GM19351 (cell line): ENCODE results near the gene ZNF616.

Experiments used
- ATAC-seq: cut with Tn5 transposase; IDR thresholded peaks from one replicate; pipeline ENCODE4 v1.9.1; 2021; ENCODE audit warnings: mild to moderate bottlenecking, moderate library complexity; ENCODE audit not compliant: unreplicated experiment

ZNF616 gene

DNA sequence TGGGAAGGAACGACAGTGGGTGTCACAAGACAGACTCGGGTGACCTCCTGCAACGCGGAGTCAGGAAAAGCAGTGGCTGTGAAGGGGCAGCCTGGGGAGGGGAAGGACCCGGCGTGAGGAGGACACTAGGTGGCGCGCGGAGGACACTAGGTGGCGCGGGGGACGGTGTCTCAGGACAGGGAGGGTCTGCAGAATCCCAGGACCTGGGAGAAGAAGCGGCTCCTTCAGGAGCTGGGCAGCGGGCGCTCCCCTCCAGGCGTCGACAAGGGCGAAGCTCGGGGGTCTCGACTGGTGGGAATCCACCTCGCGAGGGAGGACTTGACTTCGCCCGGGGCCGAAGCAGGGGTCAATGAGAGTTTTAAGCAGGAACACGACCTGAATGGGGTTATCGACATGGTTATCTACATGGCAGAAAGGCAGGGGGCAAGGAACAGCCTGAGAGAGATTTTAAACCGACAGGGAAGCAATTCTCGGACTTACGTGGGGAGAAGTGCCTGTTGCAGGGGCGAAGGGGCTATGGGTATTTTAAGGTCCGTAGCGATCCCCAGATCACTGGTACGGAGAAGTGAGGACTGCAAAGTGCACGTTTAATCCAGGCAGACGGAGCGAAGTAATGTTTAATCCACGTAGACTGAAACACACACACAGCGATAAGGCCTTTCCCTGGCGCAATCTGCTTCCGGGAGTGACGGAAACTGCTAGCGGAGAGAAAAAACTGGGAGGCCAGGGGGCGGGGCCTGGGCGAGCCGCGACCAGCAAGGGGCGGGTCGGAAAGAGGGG lies at the start of gene ZNF616:
Gene ZNF616 (minus strand): TSS at position 687 of the 780 bp plus-strand sequence. CDS start 9,426 bp downstream, outside the sequence.
- peak; percentile 2 for ATAC-seq

DNA sequence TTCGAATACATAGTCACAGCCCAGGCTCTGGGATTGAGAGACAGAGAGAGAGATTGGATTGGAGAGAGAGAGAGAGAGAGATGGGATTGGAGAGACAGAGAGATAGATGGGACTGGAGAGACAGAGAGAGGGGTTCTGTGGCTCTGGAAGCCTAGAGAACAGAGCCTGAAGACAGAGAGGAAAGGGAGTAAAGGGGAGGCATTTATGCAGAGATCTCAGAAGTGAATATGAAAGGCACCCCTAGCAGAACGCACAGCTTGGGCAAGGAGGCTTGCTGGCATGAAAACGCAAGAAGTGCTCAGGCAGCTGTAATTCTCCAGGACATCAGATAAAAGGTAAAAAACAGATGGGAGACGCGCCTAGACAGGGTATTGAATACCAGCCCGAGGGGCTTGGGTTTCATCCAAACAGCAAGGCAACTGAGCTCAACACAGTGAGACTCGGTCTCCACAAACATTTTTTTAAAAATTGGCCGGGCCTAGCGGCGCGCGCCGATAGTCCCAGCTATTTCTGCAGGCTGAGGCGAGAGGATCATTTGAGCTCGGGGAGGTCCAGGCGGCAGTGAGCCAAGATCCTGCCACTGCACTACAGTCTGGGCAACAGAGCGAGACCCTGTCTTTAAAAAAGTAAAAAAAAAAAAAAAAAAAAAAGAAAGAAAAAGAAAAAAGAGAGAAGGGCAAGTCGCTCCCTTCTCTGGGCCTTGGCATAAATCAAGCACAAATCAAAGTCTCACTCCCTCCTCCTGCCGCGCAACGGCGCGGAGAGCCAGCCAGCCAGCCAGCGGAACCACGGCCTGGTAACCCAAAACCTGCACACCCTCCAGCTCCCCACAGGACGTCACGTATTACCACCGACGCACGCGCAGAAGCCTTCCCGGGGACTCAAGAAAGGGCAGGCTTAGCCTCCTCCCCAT lies 49.3 kb upstream of the ZNF616 start:
- ATAC-seq = peak; percentile 14

DNA sequence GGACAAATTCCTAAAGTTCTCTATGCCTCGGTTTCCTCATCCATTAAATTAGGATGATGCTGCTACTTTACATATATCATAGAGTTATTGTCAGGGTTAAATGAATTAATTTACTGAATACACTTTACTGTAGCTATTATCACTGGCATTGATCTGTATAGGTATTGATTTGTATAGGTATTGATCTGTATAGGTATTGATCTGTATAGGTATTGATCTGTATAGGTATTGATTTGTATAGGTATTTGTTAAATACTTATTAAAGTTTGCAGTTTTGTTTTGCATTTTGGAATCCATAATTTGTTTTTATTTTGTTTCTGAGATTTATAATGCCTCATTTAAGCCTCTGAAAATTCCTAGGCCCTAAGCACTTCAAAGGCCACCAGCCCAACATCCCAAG lies 47.7 kb upstream of the ZNF616 start:
- no peak for ATAC-seq

DNA sequence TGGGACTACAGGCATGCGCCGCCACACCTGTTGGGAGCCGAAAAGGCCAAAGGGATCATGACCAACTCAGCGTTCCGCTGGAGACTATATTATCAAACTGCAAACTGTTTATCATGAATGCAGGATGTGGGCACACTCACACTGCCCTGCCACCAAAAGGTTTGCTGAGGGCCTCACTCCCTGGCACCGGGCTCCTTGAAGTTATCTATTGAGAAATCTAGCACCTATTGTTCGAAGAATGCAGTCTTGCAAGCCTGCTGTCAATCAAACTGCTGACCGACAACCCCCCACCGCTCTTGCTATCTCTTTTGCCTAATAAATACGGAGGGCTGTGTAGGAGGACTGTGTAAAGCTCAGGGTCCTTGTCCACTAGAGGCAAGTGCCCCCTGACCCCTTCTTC lies 36.8 kb upstream of the ZNF616 start:
- no peak for ATAC-seq

DNA sequence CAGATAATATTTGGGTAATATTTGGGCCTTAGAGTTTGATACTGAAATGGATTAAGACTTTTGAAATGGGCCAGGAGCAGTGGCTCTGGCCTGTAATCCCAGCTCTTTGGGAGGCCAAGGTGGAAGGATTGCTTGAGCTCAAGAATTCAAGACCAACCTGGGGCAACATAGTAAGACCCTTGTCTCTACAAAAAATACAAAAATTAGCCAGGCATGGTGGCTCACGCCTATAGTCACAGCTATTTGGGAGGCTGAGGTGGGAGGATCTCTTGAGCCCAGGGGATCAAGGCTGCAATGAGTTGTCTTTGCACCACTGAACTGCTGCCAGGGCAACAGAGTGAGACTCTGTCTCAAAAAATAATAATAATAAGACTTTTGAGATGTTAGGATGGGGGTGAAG lies 32.6 kb upstream of the ZNF616 start:
- ATAC-seq = no peak

DNA sequence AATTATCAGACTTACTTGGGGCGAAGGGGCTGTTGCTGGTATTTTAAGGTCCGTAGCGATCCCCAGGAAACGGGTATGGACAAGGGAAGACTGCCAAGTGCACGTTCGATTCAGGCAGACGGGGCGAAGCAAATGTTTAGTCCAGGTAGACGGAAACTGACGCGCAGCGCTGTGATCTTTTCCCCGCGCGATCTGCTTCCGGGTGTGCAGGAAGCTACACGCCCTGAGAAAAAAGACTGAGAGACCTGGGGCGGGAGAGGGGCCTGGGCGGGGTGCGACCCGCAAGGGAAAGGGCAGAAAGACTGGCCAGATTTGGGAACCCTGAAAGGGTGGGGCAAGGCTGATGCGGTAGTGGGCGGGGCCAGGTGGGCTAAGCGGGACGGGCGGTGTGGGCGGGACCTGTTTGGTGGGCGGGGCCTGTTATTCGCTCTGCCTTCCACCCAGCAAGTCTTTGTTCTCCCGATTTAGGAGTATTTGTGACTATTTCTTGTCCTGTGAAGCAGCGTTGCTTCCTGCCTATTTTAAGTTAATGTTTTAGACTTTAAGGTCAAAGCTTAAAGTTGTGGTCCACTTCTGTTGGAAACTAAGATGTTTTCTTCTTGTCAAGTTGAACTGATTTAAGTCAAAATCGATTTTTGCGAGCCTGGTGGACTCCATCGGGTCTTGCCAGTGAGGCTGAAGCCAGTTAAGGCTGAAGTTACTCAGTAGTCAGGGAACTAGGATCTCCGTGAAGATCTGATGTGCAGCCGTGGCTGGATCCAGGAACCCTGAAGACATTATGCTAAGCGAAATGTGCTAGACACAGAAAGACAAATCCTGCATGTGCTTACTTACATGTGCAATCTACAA lies 31.8 kb upstream of the ZNF616 start, which contains the start of gene ZNF836:
Gene ZNF836 (minus strand): TSS at position 301 of the 849 bp plus-strand sequence. CDS start 3,549 bp downstream, outside the sequence.
- ATAC-seq = no peak

DNA sequence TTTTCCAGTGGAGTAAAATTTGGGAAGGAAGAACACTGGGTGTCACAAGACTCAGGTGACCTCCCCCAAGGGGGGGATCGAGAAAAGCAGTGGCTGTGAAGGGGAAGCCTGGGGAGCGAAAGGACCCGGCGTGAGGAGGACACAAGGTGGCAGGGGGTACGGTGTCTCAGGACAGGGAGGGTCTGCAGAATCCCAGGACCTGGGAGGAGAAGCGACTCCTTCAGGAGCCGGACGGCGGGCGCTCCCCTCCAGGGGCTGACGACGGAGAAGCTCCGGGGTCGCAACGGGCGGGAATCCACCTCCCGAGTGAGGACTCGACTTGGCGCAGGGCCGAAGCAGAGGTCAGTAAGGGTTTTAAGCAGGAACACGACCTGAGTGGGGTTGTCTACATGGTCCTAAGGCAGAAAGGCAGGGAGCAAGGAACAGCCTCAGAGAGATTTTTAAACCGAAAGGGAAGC lies 31.2 kb upstream of the ZNF616 start:
- ATAC-seq = no peak

DNA sequence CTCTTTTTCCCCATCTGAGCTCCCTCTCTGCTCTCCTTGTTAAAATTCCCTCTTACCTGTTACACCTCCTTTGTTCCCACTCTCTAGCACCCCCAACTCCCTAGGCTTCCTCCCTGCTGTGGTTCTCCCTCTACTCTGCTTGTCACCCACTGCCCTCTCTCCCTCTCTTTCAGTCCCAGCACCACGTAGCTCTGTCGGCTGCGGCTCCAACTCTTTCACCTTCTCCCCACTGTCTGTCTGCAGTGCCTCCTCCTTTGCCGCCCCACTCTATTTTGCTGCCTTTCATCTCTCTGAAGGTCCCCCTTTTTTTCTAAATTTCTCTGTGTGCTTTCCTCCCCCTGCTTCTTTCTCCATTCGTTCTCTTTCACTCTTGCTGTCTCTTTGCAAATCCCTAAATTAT lies 30.6 kb upstream of the ZNF616 start:
- no peak for ATAC-seq

DNA sequence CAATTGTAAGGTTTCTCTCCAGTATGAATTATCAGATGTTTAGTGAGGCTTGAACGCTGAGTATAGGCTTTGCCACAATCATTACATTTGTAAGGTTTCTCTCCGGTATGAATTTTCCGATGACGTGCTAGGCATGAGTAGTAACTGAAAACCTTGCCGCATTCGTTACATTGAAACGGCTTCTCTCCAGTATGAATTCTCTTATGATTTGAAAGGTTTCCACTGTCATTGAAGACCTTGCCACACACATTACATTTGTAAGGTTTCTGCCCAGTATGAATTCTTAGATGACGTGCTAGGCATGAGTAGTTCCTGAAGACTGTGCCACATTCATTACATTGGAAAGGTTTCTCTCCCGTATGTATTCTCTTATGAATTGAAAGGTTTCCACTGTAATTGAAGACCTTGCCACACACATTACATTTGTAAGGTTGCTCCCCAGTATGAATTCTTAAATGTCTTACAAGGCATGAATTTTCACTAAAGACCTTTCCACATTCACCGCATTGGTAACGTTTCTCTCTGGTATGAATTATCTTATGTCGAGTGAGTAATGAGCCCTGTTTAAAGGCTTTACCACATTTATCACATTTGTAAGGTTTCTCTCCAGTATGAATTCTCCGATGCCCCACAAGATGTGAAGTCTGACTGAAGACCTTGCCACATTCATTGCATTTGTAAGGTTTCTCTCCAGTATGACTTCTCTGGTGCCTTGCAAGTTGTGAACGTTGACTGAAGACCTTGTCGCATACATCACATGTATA lies 16.0 kb upstream of the ZNF616 start:
- no peak for ATAC-seq

DNA sequence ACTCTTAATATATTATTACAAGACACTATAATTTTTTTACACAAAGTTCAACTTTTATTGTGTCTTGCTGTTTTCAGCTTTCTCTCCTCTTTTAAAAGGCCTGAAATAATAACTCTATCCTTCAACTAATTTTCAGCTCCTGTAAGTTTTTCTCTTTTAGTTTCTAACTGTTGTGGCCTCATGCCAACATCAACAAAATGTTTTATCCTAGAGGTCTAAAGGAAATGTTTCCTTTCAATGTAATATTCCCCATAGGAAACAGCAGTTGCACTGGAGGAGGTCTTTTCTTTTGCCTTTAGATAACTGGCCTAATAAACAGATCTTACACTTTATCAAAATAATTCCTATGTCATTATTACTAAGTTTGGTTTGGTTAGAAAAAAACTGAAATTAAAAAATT lies 8.5 kb upstream of the ZNF616 start:
- ATAC-seq = no peak

DNA sequence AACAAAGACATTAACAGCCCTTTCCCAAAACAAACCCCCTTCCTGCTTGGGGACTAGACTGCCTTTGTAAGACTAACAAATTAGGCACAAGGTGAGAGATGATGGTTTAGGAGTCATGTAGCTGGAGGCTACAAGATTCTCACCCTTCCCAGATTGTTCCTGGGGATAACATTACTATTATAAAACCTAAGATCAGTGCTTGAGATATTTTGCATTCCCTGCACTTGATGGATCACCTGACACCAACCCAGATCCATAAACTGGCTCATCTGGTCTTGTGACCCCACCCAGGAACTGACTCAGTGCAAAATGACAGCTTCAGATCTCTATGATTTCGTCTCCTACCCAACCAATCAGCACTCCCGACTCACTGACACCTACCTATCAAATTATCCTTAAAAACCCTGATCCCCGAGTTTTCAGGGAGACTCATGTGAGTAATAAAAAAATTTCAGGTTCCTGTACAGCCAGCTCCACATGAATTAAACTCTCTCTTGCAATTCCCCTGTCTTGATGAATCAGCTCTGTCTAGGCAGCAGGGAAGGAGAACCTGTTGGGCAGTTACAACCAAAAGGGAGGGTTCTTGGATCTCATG lies 2.4 kb upstream of the ZNF616 start:
- no peak for ATAC-seq

DNA sequence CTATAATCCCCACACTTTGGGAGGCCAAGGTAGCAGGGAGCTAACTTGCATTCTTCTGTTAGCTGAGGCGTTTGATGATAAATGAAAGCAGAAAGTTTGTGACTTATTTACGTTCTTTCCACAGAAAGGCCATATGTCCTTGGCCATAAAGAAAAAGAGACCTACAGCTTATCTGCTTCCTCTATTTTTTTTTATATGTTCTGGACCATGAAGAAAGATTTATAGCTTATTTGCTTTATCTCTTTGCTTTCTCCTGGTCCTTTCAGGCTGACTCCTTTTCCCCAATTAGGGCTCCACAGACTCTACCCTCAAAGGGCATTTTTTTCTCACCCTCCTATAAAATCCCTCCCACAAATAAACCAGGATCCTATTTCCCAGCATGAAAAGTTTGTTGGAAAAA lies 1.5 kb upstream of the ZNF616 start:
- ATAC-seq = no peak

DNA sequence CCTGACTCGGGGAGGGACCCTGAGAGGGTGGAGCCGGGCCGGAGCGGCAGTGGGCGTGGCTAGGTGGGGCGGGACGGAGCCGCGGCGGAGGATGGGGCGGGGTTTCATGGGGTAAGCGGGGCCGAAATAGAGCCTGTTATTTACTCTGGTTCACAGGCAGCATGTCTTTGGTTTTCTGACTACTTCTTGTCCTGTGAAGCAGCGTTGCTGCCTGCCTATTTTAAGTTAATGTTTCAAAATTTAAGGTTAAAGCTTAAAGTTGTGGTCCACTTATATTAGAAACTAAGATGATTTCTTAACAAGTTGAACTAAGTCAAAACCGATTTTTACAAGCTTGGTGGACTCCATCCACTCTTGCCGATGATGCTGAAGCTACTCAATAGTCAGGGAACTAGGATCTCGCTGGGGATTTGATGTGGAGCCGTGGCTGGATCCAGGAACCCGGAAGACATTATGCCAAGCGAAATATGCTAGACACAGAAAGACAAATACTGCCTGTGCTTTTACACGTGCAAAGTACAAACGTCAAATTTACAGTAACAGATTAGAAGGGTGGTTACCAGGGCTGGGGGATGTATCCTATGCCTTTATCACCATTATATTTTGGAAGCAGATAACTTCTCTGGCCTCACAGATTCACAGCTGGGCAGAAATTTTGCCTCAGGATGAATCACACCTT lies 433 bp upstream of the ZNF616 start:
- peak; percentile 94 for ATAC-seq

DNA sequence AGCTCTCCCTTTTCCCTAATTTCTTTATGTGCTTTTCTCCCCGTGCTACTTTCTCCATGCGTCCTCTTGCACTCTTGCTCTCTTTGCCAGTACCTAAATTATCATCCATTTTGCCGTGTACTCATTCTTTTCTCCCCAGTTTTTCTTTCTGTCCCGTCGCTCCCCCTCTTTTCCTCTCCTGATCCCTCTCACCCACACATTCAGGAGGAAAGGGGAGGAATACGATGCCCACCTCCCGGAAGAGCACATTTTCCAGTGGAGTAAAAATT lies 821 bp downstream of the ZNF616 start:
- no peak for ATAC-seq

DNA sequence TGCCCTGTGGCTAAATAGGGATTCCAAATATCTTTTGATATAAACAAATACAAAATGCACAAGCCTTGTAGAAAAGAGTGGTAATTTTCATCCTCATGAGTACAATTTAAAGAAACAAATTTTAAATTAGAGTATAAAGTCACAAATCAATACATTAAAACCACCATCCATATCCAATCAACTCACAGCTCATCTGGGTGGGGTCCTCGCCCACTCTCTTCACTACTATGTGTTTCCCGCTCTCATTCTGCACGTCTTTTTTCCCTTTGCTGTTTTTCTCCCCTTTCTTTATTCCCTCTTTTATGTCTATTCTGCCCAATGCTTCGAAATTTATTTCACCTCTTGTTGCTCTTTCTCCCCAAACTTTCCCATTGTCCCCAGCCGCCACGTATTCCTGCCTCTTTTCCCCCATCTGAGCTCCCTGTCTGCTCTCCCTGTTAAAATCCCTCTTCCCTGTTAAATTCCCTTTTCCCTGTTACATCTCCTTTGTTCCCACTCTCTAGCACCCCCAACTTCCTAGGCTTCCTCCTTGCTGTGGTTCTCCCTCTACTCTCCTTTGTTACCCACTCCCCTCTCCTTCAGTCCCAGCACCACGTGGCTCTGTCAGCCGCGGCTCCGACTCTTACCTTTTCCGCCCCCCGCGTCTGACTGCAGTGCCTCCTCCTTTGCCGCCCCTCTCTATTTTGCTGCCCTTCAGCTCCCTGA lies 1.3 kb downstream of the ZNF616 start:
- ATAC-seq = no peak

DNA sequence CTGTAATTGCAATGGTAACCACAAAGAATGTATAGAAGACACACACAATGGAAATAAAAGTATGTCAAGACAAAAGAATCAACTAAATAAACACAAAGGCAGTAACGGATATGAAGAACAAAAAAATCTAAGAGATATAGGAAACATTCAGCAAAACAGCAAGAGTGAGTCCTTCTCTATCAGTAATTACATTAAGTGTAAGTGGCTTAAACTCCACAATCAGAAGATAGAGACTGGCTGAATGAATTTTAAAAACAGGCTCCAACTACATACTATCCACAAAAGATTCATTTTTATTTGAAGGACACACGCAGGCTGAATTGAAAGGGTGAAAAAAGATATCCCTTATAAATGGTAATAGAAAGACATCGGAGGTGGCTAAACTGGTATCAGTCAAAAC lies 19.5 kb downstream of the ZNF616 start:
- no peak for ATAC-seq

DNA sequence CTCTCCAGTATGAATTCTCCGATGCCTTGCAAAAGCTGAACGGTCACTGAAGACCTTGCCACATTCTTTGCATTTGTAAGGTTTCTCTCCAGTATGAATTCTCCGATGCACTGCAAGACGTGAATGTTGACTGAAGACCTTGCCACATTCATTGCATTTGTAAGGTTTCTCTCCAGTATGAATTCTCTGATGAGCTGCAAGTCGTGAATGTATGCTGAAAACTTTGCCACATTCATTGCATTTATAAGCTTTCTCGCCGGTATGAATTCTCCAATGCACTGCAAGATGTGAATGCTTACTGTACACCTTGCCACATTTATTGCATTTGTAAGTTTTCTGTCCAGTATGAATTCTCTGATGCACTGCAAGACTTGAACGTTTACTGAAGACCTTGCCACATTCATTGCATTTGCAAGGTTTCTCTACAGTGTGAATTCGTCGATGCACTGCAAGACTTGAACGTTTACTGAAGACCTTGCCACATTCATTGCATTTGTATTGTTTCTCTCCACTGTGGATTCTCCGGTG lies 24.1 kb downstream of the ZNF616 start:
- no peak for ATAC-seq

DNA sequence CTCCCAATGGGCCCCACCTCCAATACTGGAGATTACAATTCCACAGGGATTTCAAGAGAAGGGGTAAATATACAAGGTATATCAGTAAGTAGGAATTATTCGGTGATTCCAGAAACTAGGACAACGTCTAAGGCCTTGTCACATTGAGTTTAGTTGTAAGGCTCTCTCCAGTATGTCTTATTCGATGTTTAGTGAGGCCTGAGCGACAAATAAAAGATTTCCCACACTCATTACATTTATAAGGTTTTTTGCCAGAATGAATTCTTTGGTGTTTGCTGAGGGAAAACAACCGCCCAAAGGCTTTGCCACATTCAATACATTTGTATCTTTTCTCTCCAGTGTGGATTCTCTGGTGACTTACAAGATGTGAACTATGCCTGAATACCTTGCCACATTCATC lies 25.0 kb downstream of the ZNF616 start:
- no peak for ATAC-seq

DNA sequence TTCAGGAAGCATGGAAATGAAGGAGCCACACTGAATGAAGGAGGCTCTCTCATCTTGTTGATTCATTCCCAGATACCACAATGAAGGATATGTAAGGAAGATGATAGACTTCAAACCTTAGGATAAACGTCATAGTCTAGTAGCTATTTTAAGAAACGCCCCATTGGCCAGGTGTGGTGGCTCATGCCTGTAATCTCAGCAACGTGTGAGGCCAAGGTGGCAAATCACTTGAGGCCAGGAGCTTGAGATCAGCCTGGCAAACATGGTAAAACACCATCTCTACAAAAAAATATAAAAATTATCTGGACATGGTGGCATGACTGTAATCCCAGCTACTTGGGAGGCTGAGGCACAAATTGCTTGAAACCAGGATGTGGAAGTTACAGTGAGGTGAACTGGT lies 27.1 kb downstream of the ZNF616 start:
- no peak for ATAC-seq
